ENCODE measurements around the gene NET1. TPM values are rescaled to one million over a fixed set of nuclear protein-coding genes. Genes with fewer than 3 reads are reported as not detected.

The NET1 gene
- total RNA-seq, 1 experiment from 2014 or later = 9.3 TPM

GRCh38 chr10:5448333-5449001 is 36.1 kb downstream of the NET1 start:
- no peaks in the 10 kb centered on the region for H3K9me3 ChIP-seq
- no peaks in the 10 kb centered on the region for H3K27me3 ChIP-seq
- H3K4me3 ChIP-seq = no peak overlapping the region
- DNase-seq = no peak
- peaks cover 3% of the 10 kb centered on the region; the same call in 1 of the 2 replicates for H3K36me3 ChIP-seq

DNA sequence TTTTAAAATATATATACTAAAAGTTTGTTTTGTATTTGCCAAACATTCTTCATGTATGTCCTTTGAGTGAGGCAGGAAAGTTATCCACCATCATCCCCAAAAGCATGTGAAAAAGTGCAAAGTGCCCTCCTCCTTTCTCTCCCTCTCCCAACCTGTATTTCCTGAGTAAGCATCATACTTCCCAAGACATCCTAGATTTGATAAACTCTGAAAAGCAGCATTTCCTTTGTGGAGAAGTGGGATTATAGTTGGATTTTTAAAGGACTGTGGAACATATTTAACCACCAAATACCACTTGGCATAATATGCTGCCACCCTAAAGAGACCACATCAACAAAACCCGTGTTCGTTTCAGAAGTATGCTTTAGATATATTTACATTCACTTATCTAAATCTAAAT is 36.9 kb downstream of the NET1 start:
- Histone ChIP-seq H3K4me3 (no peak overlapping the region), H3K9me3 (no peaks in the 10 kb centered on the region)
- DNase-seq = no peak

GRCh38 chr10:5449823-5450222 is 37.5 kb downstream of the NET1 start:
- Histone ChIP-seq H3K36me3 (peaks cover 12% of the 10 kb centered on the region), H3K9me3 (no peaks in the 10 kb centered on the region), H3K4me3 (no peak overlapping the region), H3K27me3 (no peaks in the 10 kb centered on the region)
- no peak for DNase-seq

More for the DNA sequence above, 36.9 kb downstream of the NET1 start:
- Histone ChIP-seq H3K27me3 (no peaks in the 10 kb centered on the region), H3K36me3 (peaks cover 6% of the 10 kb centered on the region)

GRCh38 chr10:5450605-5451384 is 38.4 kb downstream of the NET1 start:
- Histone ChIP-seq H3K9me3 (no peaks in the 10 kb centered on the region), H3K4me3 (no peak overlapping the region), H3K27me3 (no peaks in the 10 kb centered on the region), H3K36me3 (peaks cover 22% of the 10 kb centered on the region)
- DNase-seq = no peak

- no peak for DNase-seq
- no peaks in the 10 kb centered on the region for H3K27me3 ChIP-seq
- H3K4me3 ChIP-seq = no peak overlapping the region
- H3K9me3 ChIP-seq = no peaks in the 10 kb centered on the region
- peaks cover 47% of the 10 kb centered on the region for H3K36me3 ChIP-seq
Observed at GRCh38 chr10:5453749-5454489, 41.6 kb downstream of the NET1 start.

GRCh38 chr10:5456563-5456962 is 44.2 kb downstream of the NET1 start:
- DNase-seq = no peak

DNA sequence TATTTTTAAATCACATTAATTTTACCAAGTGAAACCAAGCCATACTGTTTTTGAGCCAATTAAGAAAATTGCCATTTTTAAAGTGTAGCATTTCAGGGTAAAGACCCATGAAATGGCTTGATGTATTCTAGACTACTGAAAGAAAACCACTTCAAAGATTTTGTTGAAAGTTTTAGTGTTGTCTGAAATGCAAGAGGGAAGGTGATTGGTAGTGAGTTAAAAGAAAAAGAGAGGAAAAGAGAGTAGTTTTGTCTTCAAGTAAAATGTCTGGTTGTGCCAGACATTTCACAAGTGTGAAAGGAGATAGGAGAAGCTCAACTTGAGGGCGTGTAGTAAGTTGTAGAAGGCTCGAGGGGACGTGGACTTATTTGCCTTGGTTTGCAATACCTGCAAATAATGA is 45.4 kb downstream of the NET1 start:
- DNase-seq = no peak
- Histone ChIP-seq H3K4me3 (no peak overlapping the region), H3K27me3 (no peaks in the 10 kb centered on the region), H3K9me3 (no peaks in the 10 kb centered on the region), H3K36me3 (peaks cover 56% of the 10 kb centered on the region)

More at GRCh38 chr10:5456563-5456962, 44.2 kb downstream of the NET1 start:
- Histone ChIP-seq H3K36me3 (peaks cover 58% of the 10 kb centered on the region), H3K9me3 (no peaks in the 10 kb centered on the region), H3K4me3 (no peak overlapping the region), H3K27me3 (no peaks in the 10 kb centered on the region)

- peaks cover 56% of the 10 kb centered on the region for H3K36me3 ChIP-seq
- no peaks in the 10 kb centered on the region for H3K9me3 ChIP-seq
- H3K27me3 ChIP-seq = no peaks in the 10 kb centered on the region
- H3K4me3 ChIP-seq = no peak overlapping the region
- no peak for DNase-seq
Observed at GRCh38 chr10:5458425-5458824, 46.1 kb downstream of the NET1 start.

- H3K9me3 ChIP-seq = no peaks in the 10 kb centered on the region
- H3K4me3 ChIP-seq = no peak overlapping the region
- peaks cover 53% of the 10 kb centered on the region for H3K36me3 ChIP-seq
- no peak for DNase-seq
- H3K27me3 ChIP-seq = no peaks in the 10 kb centered on the region
Observed at GRCh38 chr10:5458949-5459747, 46.8 kb downstream of the NET1 start.

DNA sequence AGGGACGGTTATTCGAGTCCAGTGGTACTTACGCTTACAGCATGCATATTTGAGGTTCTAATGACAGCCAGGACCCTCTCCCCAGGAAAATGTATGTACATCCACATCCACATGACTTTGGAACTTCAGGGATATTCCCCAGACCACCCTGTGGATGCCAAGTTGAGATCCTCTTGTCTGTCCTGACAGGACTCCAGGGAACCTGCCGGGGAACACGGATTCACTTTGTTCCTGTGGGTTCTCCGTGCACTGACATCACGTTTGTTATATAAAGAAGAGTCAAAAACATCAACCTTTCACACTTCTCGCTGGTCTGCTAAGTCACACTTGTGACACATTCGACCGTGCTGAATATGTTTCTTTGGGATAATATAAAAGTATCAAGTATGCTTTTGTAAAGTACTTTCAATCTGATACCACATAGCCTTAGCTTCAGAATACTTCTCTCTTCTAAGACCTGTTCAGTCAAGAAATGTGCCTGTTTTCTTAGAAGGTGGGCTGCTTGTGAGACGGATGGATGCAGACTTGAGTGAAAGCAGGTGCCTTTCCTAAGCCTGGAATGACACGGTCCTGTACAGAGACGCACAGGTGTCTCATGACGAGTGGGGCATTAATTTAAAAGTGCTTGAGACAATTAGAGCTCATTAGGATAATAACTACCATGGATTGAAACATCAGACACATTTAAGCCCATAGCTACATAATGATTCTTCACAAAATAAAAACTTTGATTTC is 48.3 kb downstream of the NET1 start:
- Histone ChIP-seq H3K27me3 (no peaks in the 10 kb centered on the region), H3K36me3 (peaks cover 38% of the 10 kb centered on the region), H3K9me3 (no peaks in the 10 kb centered on the region), H3K4me3 (no peak overlapping the region)
- DNase-seq = no peak

GRCh38 chr10:5461203-5461588 is 48.8 kb downstream of the NET1 start:
- H3K36me3 ChIP-seq = peaks cover 32% of the 10 kb centered on the region
- no peaks in the 10 kb centered on the region for H3K27me3 ChIP-seq
- no peak overlapping the region for H3K4me3 ChIP-seq
- no peak for DNase-seq
- H3K9me3 ChIP-seq = no peaks in the 10 kb centered on the region

GRCh38 chr10:5461914-5462840 is 49.8 kb downstream of the NET1 start:
- Histone ChIP-seq H3K4me3 (no peak overlapping the region), H3K27me3 (no peaks in the 10 kb centered on the region), H3K36me3 (peaks cover 25% of the 10 kb centered on the region), H3K9me3 (no peaks in the 10 kb centered on the region)
- no peak for DNase-seq

- Histone ChIP-seq H3K9me3 (no peaks in the 10 kb centered on the region), H3K4me3 (no peak overlapping the region), H3K36me3 (peaks cover 18% of the 10 kb centered on the region), H3K27me3 (no peaks in the 10 kb centered on the region)
- no peak for DNase-seq
Observed at GRCh38 chr10:5462841-5463293, 50.5 kb downstream of the NET1 start.

DNA sequence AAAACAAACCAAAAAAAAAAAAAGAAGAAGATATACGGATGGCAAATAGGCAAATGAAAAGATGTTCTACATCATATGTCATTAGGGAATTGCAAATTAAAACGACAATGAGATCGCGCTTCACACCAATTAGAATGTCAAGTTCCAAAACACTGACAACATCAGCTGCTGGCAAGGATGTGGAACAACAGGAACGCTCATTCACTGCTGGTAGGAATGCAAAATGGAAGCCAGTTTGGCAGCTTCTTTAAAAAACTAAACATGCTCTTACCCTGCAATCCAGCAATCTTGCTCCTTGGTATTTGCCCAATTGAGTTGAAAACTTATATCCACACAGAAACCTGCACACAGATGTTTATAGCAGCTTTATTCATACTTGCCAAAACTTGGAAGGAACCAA is 52.2 kb downstream of the NET1 start:
- peaks cover 9% of the 10 kb centered on the region for H3K36me3 ChIP-seq
- H3K9me3 ChIP-seq = no peaks in the 10 kb centered on the region
- no peaks in the 10 kb centered on the region for H3K27me3 ChIP-seq
- no peak for DNase-seq
- no peak overlapping the region for H3K4me3 ChIP-seq

DNA sequence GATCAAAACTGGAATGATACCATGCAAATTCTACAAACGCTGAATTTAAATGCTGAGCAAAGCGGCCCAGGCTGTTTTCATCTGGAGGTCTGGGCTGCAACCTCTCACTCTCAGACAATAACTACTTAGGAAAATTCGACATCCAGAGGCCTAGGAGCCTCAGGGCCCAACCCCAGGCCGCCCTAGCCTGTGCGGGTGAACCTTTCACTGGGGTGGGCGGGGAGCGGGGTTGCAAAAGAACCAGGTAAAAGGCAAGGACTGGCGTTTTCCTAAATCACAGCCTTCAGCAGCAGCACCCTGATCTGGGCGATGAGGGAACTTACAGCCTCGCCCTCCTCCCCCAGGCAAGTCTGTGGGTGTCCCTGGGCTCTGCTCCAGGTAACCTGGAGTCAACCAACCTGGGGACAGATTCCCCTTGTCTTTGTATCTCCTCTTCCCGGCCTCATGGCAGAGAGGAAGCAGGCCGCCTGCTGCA is 53.7 kb downstream of the NET1 start:
- Histone ChIP-seq H3K9me3 (no peaks in the 10 kb centered on the region), H3K4me3 (no peak overlapping the region), H3K36me3 (no peaks in the 10 kb centered on the region; the same call in 1 of the 2 replicates), H3K27me3 (no peaks in the 10 kb centered on the region)
- DNase-seq = no peak

All from MG63 (cell line).